Astrocyte (in vitro differentiated cells and primary cell): Measurements from ENCODE around the gene PALM3. TPM values are rescaled to one million over a fixed set of nuclear protein-coding genes. Genes with fewer than 3 reads are reported as not detected.

Experiments used
- DNase-seq: peaks from one replicate; pipeline ENCODE4 v3.0.0-alpha.2; 2010; ENCODE audit warnings: low read depth
- FAIRE-seq: peaks from 2 replicates; lab custom pipeline; 2011; peaks lifted over from hg19 to GRCh38; lab: Jason Lieb, UNC
- H2AFZ ChIP-seq: 2 replicates; pipeline ENCODE4 v1.6.0; 2012; ENCODE audit warnings: low read depth, low read length, inconsistent platforms
- H3K27ac ChIP-seq: 2 replicates; pipeline ENCODE4 v1.5.1; 2011; ENCODE audit warnings: low read depth, low read length, inconsistent platforms
- H3K27me3 ChIP-seq: 2 replicates; pipeline ENCODE4 v1.6.0; 2011; ENCODE audit warnings: low read length, inconsistent platforms; ENCODE audit not compliant: insufficient read depth
- H3K36me3 ChIP-seq: 2 replicates; pipeline ENCODE4 v1.5.1; 2011; ENCODE audit warnings: low read length, inconsistent platforms; ENCODE audit not compliant: insufficient read depth
- H3K4me1 ChIP-seq: 2 replicates; pipeline ENCODE4 v1.5.1; 2011; ENCODE audit warnings: low read length, inconsistent platforms; ENCODE audit not compliant: insufficient read depth
- H3K4me2 ChIP-seq: 2 replicates; pipeline ENCODE4 v1.6.0; 2012; ENCODE audit warnings: low read length, inconsistent platforms
- H3K4me3 ChIP-seq: 2 replicates; pipeline ENCODE4 v1.5.1; 2011; ENCODE audit warnings: low read depth, mild to moderate bottlenecking, low read length, inconsistent platforms; ENCODE audit not compliant: insufficient read depth
- H3K79me2 ChIP-seq: 2 replicates; pipeline ENCODE4 v1.6.0; 2012; ENCODE audit warnings: mild to moderate bottlenecking, low read length, inconsistent platforms; ENCODE audit not compliant: insufficient read depth
- H3K9ac ChIP-seq: 2 replicates; pipeline ENCODE4 v1.6.0; 2012; ENCODE audit warnings: mild to moderate bottlenecking, low read length, inconsistent platforms
- H3K9me3 ChIP-seq: 2 replicates; pipeline ENCODE4 v1.5.1; 2012; ENCODE audit warnings: low read depth, mild to moderate bottlenecking, low read length, inconsistent platforms; ENCODE audit not compliant: insufficient read depth
- H4K20me1 ChIP-seq: 2 replicates; pipeline ENCODE4 v1.6.0; 2012; ENCODE audit warnings: low read length, inconsistent platforms; ENCODE audit not compliant: insufficient read depth
- H3K27ac Mint-ChIP-seq: one replicate; pipeline ENCODE4 v1.8.0; 2021; ENCODE audit warnings: mild to moderate bottlenecking, mixed read lengths; ENCODE audit not compliant: unreplicated experiment
- H3K27me3 Mint-ChIP-seq: one replicate; pipeline ENCODE4 v1.8.0; 2021; ENCODE audit warnings: low read depth, mixed read lengths; ENCODE audit not compliant: unreplicated experiment
- H3K36me3 Mint-ChIP-seq: one replicate; pipeline ENCODE4 v1.8.0; 2021; ENCODE audit warnings: low read depth, mixed read lengths; ENCODE audit not compliant: unreplicated experiment
- H3K4me1 Mint-ChIP-seq: one replicate; pipeline ENCODE4 v1.8.0; 2021; ENCODE audit warnings: low read depth, mixed read lengths; ENCODE audit not compliant: unreplicated experiment
- H3K4me3 Mint-ChIP-seq: one replicate; pipeline ENCODE4 v1.8.0; 2021; ENCODE audit warnings: mild to moderate bottlenecking, moderate library complexity, mixed read lengths; ENCODE audit not compliant: unreplicated experiment
- H3K9me3 Mint-ChIP-seq: one replicate; pipeline ENCODE4 v1.8.0; 2021; ENCODE audit warnings: mild to moderate bottlenecking, mixed read lengths; ENCODE audit not compliant: unreplicated experiment
- CTCF ChIP-seq: IDR thresholded peaks from 2 replicates; pipeline ENCODE4 v1.5.1; 2011; ENCODE audit warnings: low read depth, mild to moderate bottlenecking, inconsistent platforms, low read length, moderate library complexity; ENCODE audit not compliant: insufficient read depth
- EZH2 ChIP-seq: IDR thresholded peaks from 2 replicates; pipeline ENCODE4 v1.6.1; 2012; ENCODE audit warnings: mild to moderate bottlenecking, low read length, inconsistent platforms; ENCODE audit not compliant: insufficient read depth
- total RNA-seq: library from RNA; stranded (reverse); gene quantifications from 2 replicates; pipeline ENCODE4 v1.2.1, GENCODE V29; 2021

Gene PALM3
- total RNA-seq, 1 donor from 2014 or later: 1.6 TPM

DNA sequence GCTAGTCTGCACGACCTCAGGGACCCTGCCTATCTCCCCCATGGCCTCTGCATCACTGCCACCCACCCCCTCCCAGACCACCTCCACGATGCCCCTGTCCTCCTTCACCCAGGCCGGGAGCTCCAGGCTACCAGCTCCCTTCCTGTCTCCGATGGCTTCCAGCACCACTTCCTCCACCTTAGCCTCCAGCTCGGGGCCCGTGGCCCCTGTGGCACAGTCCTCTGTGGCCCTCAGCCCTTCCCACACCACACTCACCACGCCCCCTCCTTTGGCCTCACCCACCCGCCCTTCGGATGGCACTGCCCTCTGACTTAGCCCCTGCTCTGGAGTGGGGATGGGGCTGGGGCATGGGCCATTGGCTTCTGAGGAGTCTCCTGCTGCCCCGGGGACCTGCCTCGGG, 7.2 kb downstream of the PALM3 start:
- H3K27me3 Mint-ChIP-seq: peaks cover 34% of the 10 kb centered on the region
- H3K4me2 ChIP-seq: no peak overlapping the region
- no peak overlapping the region for H3K27ac Mint-ChIP-seq
- H3K4me1 ChIP-seq: peaks cover 3% of the 10 kb centered on the region
- DNase-seq (no peak), FAIRE-seq (no peak)
- H3K4me3 Mint-ChIP-seq: no peak overlapping the region
- H3K79me2 ChIP-seq: no peaks in the 10 kb centered on the region
- no peaks in the 10 kb centered on the region for H3K36me3 ChIP-seq
- H4K20me1 ChIP-seq: no peaks in the 10 kb centered on the region
- no peak overlapping the region for H2AFZ ChIP-seq
- no peak overlapping the region for H3K27ac ChIP-seq
- peaks cover 1% of the 10 kb centered on the region for H3K9me3 Mint-ChIP-seq
- H3K4me3 ChIP-seq: no peak overlapping the region
- peaks cover 12% of the 10 kb centered on the region for H3K27me3 ChIP-seq
- TF ChIP-seq EZH2 (no peak), CTCF (no peak)
- H3K36me3 Mint-ChIP-seq: peaks cover 4% of the 10 kb centered on the region
- no peaks in the 10 kb centered on the region for H3K4me1 Mint-ChIP-seq
- peaks cover 3% of the 10 kb centered on the region for H3K9me3 ChIP-seq
- no peak overlapping the region for H3K9ac ChIP-seq

- Histone ChIP-seq H3K27ac (no peak overlapping the region), H3K36me3 (no peaks in the 10 kb centered on the region), H3K27me3 (peaks cover 7% of the 10 kb centered on the region), H3K79me2 (no peaks in the 10 kb centered on the region), H3K9ac (no peak overlapping the region), H3K4me3 (no peak overlapping the region), H3K4me2 (no peak overlapping the region), H2AFZ (no peak overlapping the region), H4K20me1 (no peaks in the 10 kb centered on the region), H3K4me1 (peaks cover 3% of the 10 kb centered on the region), H3K9me3 (peaks cover 3% of the 10 kb centered on the region)
- Mint-ChIP-seq H3K4me3 (no peak overlapping the region), H3K27me3 (peaks cover 29% of the 10 kb centered on the region), H3K36me3 (peaks cover 4% of the 10 kb centered on the region), H3K4me1 (no peaks in the 10 kb centered on the region), H3K9me3 (peaks cover 1% of the 10 kb centered on the region), H3K27ac (no peak overlapping the region)
- FAIRE-seq (no peak), DNase-seq (no peak)
- TF ChIP-seq CTCF (no peak), EZH2 (no peak)
Observed at GRCh38 chr19:14054099-14054498, 7.8 kb downstream of the PALM3 start.

- Histone ChIP-seq H2AFZ (no peak overlapping the region), H3K79me2 (no peaks in the 10 kb centered on the region), H3K4me2 (no peak overlapping the region), H4K20me1 (no peaks in the 10 kb centered on the region), H3K27me3 (peaks cover 3% of the 10 kb centered on the region), H3K36me3 (no peaks in the 10 kb centered on the region), H3K9me3 (peaks cover 3% of the 10 kb centered on the region), H3K4me1 (peaks cover 3% of the 10 kb centered on the region), H3K9ac (no peak overlapping the region), H3K27ac (no peak overlapping the region), H3K4me3 (no peak overlapping the region)
- Mint-ChIP-seq H3K36me3 (peaks cover 4% of the 10 kb centered on the region), H3K27me3 (peaks cover 23% of the 10 kb centered on the region), H3K27ac (no peak overlapping the region), H3K9me3 (peaks cover 1% of the 10 kb centered on the region), H3K4me3 (no peak overlapping the region), H3K4me1 (no peaks in the 10 kb centered on the region)
- no peak for FAIRE-seq
- no peak for TF ChIP-seq EZH2
- no peak for TF ChIP-seq CTCF
- DNase-seq: no peak
Observed at GRCh38 chr19:14053500-14053899, 8.4 kb downstream of the PALM3 start.
